Neural cell (in vitro differentiated cells): ENCODE data around the gene MRC2. TPM values are rescaled to one million over a fixed set of nuclear protein-coding genes. Genes with fewer than 3 reads are reported as not detected.

Source experiments
- H2AFZ ChIP-seq: fragments of 200-600, 300-800 bp; sonication (generic), shearing (Covaris generic); 2 replicates; pipeline ENCODE4 v1.6.0; 2014; ENCODE audit warnings: low read depth, mild to moderate bottlenecking, antibody characterized with exemption, low read length, moderate library complexity
- H3F3A ChIP-seq: fragments of 200-600 bp; shearing (Covaris generic); 2 replicates; pipeline ENCODE4 v1.6.1; 2016; ENCODE audit warnings: mild to moderate bottlenecking, moderate library complexity, mixed read lengths, antibody characterized with exemption, low read length; ENCODE audit not compliant: insufficient read depth, poor library complexity, severe bottlenecking
- H3K27ac ChIP-seq: fragments of 200-600, 300-800 bp; sonication (generic), shearing (Covaris generic); 2 replicates; pipeline ENCODE4 v1.5.1; 2014; ENCODE audit warnings: mild to moderate bottlenecking, low read length, moderate library complexity
- H3K27me3 ChIP-seq: fragments of 300-800, 200-600 bp; sonication (generic), shearing (Covaris generic); 2 replicates; pipeline ENCODE4 v1.6.0; 2014; ENCODE audit warnings: mild to moderate bottlenecking, low read depth, low read length, moderate library complexity; ENCODE audit not compliant: insufficient read depth
- H3K36me3 ChIP-seq: fragments of 300-800, 200-600 bp; sonication (generic), shearing (Covaris generic); 2 replicates; pipeline ENCODE4 v1.5.1; 2014; ENCODE audit warnings: mild to moderate bottlenecking, antibody characterized with exemption, low read length, moderate library complexity; ENCODE audit not compliant: insufficient read depth
- H3K4me2 ChIP-seq: fragments of 300-800, 200-600 bp; sonication (generic), shearing (Covaris generic); 2 replicates; pipeline ENCODE4 v1.6.0; 2014; ENCODE audit warnings: mild to moderate bottlenecking, low read length
- H3K4me3 ChIP-seq: fragments of 300-800, 200-600 bp; sonication (generic), shearing (Covaris generic); 2 replicates; pipeline ENCODE4 v1.5.1; 2014; ENCODE audit warnings: mild to moderate bottlenecking, low read length, moderate library complexity
- H3K79me2 ChIP-seq: fragments of 200-600 bp; shearing (Covaris generic); replicated peaks from 2 replicates; pipeline ENCODE4 v1.6.0; 2014; ENCODE audit warnings: mild to moderate bottlenecking, low read length, moderate library complexity; ENCODE audit not compliant: insufficient read depth
- H3K9ac ChIP-seq: fragments of 300-800, 200-600 bp; sonication (generic), shearing (Covaris generic); 2 replicates; pipeline ENCODE4 v1.6.1; 2016; ENCODE audit warnings: mild to moderate bottlenecking, low read length, mixed read lengths
- H3K9me2 ChIP-seq: fragments of 200-600 bp; shearing (Covaris generic); 2 replicates; pipeline ENCODE4 v1.6.1; 2016; ENCODE audit warnings: mild to moderate bottlenecking, low read length, mixed read lengths; ENCODE audit not compliant: insufficient read depth
- H3K9me3 ChIP-seq: fragments of 200-600, 300-800 bp; sonication (generic), shearing (Covaris generic); 2 replicates; pipeline ENCODE4 v1.6.1; 2016; ENCODE audit warnings: mild to moderate bottlenecking, mixed run types, low read length, moderate library complexity, mixed read lengths
- H4K20me1 ChIP-seq: fragments of 200-600 bp; shearing (Covaris generic); 2 replicates; pipeline ENCODE4 v1.6.1; 2016; ENCODE audit warnings: mild to moderate bottlenecking, mixed run types; ENCODE audit not compliant: insufficient read depth
- CTCF ChIP-seq: fragments of 450-650 bp; IDR thresholded peaks from 2 replicates; pipeline ENCODE4 v1.5.1; 2014; ENCODE audit warnings: antibody characterized with exemption, mild to moderate bottlenecking, moderate library complexity; ENCODE audit not compliant: poor library complexity, severe bottlenecking
- EP300 ChIP-seq: fragments of 450-650 bp; conservative IDR thresholded peaks from 2 replicates; pipeline ENCODE4 v1.6.1; 2014; ENCODE audit warnings: antibody characterized with exemption, mild to moderate bottlenecking, moderate library complexity; ENCODE audit not compliant: poor library complexity, severe bottlenecking
- EZH2 ChIP-seq: fragments of 200-600, 300-800 bp; shearing (Covaris generic), sonication (generic); IDR thresholded peaks from 2 replicates; pipeline ENCODE4 v1.6.1; 2014; ENCODE audit warnings: antibody characterized with exemption, low read length, borderline replicate concordance, mild to moderate bottlenecking; ENCODE audit not compliant: insufficient read depth, poor library complexity, severe bottlenecking
- MXI1 ChIP-seq: fragments of 450-650 bp; conservative IDR thresholded peaks from 2 replicates; pipeline ENCODE4 v1.6.1; 2014; ENCODE audit warnings: antibody characterized with exemption, mild to moderate bottlenecking; ENCODE audit not compliant: poor library complexity, severe bottlenecking
- POLR2AphosphoS5 ChIP-seq: IDR thresholded peaks from 2 replicates; pipeline ENCODE4 v1.6.1; 2012
- RAD21 ChIP-seq: fragments of 450-650 bp; conservative IDR thresholded peaks from 2 replicates; pipeline ENCODE4 v1.6.1; 2014; ENCODE audit warnings: antibody characterized with exemption, mild to moderate bottlenecking, moderate library complexity
- SMC3 ChIP-seq: fragments of 450-650 bp; conservative IDR thresholded peaks from 2 replicates; pipeline ENCODE4 v1.6.1; 2014; ENCODE audit warnings: antibody characterized with exemption, mild to moderate bottlenecking, moderate library complexity; ENCODE audit not compliant: poor library complexity
- TAF1 ChIP-seq: IDR thresholded peaks from 2 replicates; pipeline ENCODE4 v1.6.1; 2012; ENCODE audit warnings: low read depth
- polyA plus RNA-seq: library from polyadenylated mRNA; depleted of rRNA; stranded (reverse); fragments of >200 nt; gene quantifications from 2 replicates; pipeline ENCODE4 v1.2.3, GENCODE V29; 2014
- TF ChIP-seq, protein P1 (sequence below): IDR thresholded peaks from 2 replicates; pipeline ENCODE4 v1.6.1; 2012; ENCODE audit warnings: borderline replicate concordance

MRC2 gene
- polyA plus RNA-seq, 1 donor from 2014 or later = 0.36 TPM

GRCh38 chr17:62703776-62704380 lies 76.4 kb downstream of the MRC2 start:
- H3K4me2 ChIP-seq = no peak overlapping the region
- peak overlapping the region; percentile 77 for H3K4me3 ChIP-seq
- peak overlapping the region; percentile 67 for H3K27ac ChIP-seq
- H3K79me2 ChIP-seq = peaks cover 18% of the 10 kb centered on the region
- no peaks in the 10 kb centered on the region for H3K9me2 ChIP-seq
- peak overlapping the region; percentile 84 for H3K9ac ChIP-seq
- H3K27me3 ChIP-seq = no peaks in the 10 kb centered on the region
- H3K36me3 ChIP-seq = no peaks in the 10 kb centered on the region
- no peaks in the 10 kb centered on the region for H3K9me3 ChIP-seq
- H3F3A ChIP-seq = no peaks in the 10 kb centered on the region
- TF ChIP-seq, protein P1, sequence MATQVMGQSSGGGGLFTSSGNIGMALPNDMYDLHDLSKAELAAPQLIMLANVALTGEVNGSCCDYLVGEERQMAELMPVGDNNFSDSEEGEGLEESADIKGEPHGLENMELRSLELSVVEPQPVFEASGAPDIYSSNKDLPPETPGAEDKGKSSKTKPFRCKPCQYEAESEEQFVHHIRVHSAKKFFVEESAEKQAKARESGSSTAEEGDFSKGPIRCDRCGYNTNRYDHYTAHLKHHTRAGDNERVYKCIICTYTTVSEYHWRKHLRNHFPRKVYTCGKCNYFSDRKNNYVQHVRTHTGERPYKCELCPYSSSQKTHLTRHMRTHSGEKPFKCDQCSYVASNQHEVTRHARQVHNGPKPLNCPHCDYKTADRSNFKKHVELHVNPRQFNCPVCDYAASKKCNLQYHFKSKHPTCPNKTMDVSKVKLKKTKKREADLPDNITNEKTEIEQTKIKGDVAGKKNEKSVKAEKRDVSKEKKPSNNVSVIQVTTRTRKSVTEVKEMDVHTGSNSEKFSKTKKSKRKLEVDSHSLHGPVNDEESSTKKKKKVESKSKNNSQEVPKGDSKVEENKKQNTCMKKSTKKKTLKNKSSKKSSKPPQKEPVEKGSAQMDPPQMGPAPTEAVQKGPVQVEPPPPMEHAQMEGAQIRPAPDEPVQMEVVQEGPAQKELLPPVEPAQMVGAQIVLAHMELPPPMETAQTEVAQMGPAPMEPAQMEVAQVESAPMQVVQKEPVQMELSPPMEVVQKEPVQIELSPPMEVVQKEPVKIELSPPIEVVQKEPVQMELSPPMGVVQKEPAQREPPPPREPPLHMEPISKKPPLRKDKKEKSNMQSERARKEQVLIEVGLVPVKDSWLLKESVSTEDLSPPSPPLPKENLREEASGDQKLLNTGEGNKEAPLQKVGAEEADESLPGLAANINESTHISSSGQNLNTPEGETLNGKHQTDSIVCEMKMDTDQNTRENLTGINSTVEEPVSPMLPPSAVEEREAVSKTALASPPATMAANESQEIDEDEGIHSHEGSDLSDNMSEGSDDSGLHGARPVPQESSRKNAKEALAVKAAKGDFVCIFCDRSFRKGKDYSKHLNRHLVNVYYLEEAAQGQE = no peak
- TF ChIP-seq POLR2AphosphoS5 (peak; percentile 32), CTCF (peak; percentile 97), EP300 (peak; percentile 53), SMC3 (peak; percentile 98), TAF1 (no peak), MXI1 (peak; percentile 59), RAD21 (peak; percentile 99), EZH2 (no peak)
- peak overlapping the region; percentile 49 for H2AFZ ChIP-seq
- H4K20me1 ChIP-seq = no peaks in the 10 kb centered on the region

DNA sequence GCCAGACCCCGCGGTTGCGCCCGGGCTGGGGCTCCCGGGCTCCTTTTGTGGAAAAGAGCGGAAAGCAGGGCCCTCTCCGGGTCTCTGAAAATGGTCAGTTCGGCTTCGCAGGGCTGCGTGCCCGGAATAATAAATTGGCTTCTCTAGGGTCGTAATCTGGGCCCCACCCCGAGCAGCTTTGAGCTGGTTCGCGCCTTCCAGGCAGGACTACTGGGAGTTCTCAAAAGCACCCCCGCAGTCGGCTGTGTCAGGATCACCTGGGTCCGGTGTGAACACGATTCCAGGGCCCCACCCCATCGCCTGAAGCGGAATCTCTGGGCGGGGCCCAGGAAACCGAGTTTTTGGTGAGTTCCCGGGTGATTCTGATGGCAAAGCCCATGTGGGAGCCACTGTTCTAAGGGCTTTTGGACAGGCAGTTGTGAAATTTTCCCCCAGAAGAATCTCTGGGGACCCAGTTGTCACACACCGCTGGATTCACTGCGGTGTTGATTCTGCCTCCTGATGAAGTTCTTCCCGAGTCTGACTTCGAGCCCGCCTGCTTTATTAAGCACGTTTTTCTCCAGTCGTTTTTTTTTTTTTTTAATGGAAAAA lies 77.0 kb downstream of the MRC2 start:
- Histone ChIP-seq H4K20me1 (no peaks in the 10 kb centered on the region), H3K9me2 (no peaks in the 10 kb centered on the region), H3K27me3 (no peaks in the 10 kb centered on the region), H3K4me2 (peak overlapping the region; percentile 93), H2AFZ (peak overlapping the region; percentile 75), H3K4me3 (peak overlapping the region; percentile 77), H3K9me3 (no peaks in the 10 kb centered on the region), H3K27ac (peak overlapping the region; percentile 67), H3F3A (no peaks in the 10 kb centered on the region), H3K36me3 (no peaks in the 10 kb centered on the region), H3K79me2 (peaks cover 18% of the 10 kb centered on the region), H3K9ac (peak overlapping the region; percentile 84)
- TF ChIP-seq, protein P1 = peak; percentile 33
- peak; percentile 26 for TF ChIP-seq MXI1
- no peak for TF ChIP-seq EP300
- TF ChIP-seq CTCF = no peak
- no peak for TF ChIP-seq EZH2
- no peak for TF ChIP-seq TAF1
